HS-27A (cell line): ENCODE measurements around the gene UAP1L1.
"Not testable (repeated sequence)": the region's sequence is repeated elsewhere in the genome, so short reads cannot be mapped to it uniquely, and the experiment has no call there.

Experiments
- DNase-seq: peaks from one replicate; pipeline ENCODE4 v3.0.0-alpha.2; 2012; ENCODE audit warnings: low read depth, missing footprints

UAP1L1 gene, protein sequence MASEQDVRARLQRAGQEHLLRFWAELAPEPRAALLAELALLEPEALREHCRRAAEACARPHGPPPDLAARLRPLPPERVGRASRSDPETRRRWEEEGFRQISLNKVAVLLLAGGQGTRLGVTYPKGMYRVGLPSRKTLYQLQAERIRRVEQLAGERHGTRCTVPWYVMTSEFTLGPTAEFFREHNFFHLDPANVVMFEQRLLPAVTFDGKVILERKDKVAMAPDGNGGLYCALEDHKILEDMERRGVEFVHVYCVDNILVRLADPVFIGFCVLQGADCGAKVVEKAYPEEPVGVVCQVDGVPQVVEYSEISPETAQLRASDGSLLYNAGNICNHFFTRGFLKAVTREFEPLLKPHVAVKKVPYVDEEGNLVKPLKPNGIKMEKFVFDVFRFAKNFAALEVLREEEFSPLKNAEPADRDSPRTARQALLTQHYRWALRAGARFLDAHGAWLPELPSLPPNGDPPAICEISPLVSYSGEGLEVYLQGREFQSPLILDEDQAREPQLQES

GRCh38 chr9:137077010-137077747 is at the start of gene UAP1L1:
TSS of gene UAP1L1 (plus strand) at chr9:137077517. CDS start at chr9:137077533, 16 bp downstream.
- DNase-seq, result no peak

GRCh38 chr9:137028263-137029057 is 48.9 kb upstream of the UAP1L1 start:
- DNase-seq, result no peak

GRCh38 chr9:137029058-137029936 is 48.0 kb upstream of the UAP1L1 start:
- no peak for DNase-seq

GRCh38 chr9:137030006-137030405 is 47.3 kb upstream of the UAP1L1 start:
- no peak for DNase-seq

- no peak for DNase-seq
These were observed 46.5 kb upstream of the UAP1L1 start for GRCh38 chr9:137030538-137031527.

- DNase-seq, result no peak
These were observed 45.2 kb upstream of the UAP1L1 start, which contains the start of gene FUT7 for GRCh38 chr9:137031904-137032640. TSS of gene FUT7 (minus strand) at chr9:137032088. CDS start at chr9:137031991, 97 bp downstream.

- no peak for DNase-seq
These were observed 44.5 kb upstream of the UAP1L1 start for GRCh38 chr9:137032858-137033257.

DNA sequence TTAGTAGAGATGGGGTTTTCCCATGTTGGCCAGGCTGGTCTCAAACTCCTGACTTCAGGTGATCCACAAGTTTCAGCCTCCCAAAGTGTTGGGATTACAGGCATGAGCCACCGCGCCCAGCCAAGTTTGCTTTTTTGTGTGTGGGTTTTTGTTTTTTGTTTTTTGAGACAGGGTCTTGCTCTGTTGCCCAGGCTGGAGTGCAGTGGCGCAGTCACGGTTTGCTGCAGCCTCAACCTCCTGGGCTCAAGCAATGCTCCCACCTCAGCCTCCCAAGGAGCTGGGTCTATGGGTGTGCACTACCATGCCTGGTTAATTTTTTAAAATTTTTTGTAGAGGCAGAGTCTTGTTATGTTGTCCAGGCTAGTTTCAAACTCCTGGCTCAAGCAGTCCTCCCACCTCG is 43.8 kb upstream of the UAP1L1 start:
- not testable (repeated sequence) for DNase-seq

DNA sequence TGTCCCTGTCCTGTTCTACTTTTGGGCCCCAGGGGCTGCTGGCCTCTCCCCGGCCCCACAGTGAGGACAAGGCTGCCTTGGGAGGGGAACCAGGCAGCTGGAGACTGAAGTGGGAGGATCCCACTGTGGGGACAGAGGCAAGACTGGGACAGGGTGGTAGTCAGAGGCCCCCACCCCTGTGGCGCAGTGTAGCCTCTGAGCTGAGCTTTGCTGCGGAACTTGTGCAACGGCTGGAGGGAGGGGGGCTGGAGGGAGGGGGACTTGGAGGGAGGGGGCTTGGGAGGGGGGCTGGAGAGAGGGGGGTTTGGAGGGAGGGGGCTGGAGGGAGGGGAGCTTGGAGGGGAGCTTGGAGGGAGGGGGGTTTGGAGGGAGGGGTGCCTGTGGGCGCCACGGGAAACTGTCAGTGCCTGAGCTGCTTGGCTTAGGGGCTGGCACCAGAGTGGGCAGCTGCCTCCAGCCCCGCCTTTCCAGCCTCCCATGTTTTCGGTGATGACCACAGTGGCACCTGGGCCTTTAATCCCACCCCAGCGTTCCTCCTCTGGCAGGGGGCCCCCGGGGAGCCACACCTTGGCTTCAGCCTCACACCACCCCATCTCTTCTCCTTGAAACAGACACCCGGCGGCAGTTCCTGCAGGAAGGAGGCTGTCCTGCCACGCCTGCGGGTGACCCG is 43.1 kb upstream of the UAP1L1 start:
- no peak for DNase-seq

DNA sequence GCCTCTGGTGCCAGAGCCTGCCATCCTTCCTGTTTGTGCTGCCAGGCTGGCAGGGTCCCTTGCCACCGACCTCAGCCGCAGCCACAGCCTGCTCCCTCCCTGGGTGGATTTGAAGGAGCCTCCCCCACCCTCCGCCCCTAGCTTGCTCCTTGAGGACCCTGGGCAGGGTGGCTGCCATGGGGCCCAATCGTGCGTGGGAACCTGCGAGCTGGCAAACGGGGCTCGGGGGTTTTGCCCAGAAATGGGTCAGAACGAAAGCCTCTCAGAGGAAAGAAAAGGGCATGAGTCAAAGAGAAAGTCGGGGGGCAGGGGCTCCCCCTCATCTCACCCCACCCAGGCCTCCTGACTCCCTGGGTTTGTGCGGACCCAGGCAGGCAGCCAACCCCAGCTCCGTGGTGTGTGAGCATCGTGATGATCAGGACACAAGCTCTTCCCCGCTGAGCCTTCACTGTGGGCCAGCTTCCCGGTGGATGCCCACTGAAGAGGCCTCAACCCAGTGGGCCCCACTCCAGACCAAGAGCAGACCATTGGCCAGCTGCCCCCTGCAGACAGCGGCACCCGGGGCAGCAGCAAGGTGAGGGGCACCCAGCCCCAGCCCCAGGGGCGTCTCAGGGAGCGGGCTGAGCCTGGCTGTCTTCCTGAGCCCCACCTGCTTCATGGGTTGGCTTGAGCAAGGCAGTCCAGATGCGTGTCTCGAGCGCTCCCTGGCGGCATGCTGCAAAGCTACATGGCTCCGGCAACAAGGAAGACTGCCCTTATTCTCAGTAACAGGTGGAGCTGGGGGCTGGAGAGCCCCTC is 42.4 kb upstream of the UAP1L1 start:
- no peak for DNase-seq

DNA sequence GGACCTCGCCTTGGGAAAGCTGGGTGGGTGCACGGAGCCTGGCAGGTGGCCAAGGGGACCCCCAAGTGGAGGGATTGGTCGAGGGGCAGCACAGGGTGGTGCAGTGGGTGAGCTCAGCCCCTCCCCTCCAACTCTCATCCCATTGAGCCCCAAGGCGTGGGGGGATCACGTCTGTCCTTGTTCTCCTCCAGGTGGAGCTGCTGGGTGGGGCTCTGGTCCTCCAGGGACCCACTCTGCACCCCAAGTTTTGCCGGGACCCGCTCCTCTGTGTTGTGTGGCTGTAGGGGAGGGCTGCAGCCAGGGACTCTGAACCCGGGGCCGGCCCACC is 41.8 kb upstream of the UAP1L1 start:
- no peak for DNase-seq

- no peak for DNase-seq
These were observed 41.4 kb upstream of the UAP1L1 start for GRCh38 chr9:137035937-137036336.

DNA sequence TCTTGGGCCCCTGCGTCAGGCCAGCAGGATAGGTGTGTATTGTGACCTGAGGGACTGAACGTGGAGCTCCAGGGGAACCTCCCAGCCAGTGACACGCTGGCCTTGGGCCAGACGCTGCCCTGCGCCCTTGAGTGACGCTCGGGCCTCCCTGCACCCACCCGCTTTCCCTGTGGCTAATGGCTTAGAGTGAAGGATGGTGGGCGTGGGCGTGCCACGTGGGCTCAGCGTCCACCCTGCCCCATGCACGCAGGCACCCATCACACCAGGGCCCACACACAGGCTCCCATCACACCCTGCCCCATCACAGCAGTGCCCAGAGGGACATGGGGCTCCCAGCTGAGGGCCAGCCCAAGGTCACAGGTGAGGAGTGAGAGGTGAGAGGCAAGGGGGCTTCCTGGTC is 40.3 kb upstream of the UAP1L1 start:
- no peak for DNase-seq

GRCh38 chr9:137037483-137037882 is 39.8 kb upstream of the UAP1L1 start:
- no peak for DNase-seq

DNA sequence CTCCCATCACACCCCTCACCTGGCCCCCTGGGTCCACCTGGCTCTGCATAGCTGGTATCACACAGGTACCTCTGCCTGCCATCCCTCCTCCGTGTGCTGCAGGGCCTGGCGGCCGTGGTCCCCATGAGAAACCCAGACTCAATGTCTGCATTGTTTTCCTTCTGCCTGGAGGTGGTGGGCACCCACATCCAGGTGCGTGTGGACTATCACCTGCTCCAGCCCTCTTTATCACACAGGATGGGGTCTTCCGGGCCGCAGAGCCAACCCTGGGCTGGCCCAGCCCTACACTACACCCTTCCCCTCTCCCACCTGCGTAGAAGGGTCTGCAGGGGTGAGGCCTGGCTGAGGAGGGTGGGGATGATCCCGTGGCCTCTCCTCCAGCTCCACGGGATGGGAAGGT is 38.4 kb upstream of the UAP1L1 start:
- DNase-seq, result no peak

DNA sequence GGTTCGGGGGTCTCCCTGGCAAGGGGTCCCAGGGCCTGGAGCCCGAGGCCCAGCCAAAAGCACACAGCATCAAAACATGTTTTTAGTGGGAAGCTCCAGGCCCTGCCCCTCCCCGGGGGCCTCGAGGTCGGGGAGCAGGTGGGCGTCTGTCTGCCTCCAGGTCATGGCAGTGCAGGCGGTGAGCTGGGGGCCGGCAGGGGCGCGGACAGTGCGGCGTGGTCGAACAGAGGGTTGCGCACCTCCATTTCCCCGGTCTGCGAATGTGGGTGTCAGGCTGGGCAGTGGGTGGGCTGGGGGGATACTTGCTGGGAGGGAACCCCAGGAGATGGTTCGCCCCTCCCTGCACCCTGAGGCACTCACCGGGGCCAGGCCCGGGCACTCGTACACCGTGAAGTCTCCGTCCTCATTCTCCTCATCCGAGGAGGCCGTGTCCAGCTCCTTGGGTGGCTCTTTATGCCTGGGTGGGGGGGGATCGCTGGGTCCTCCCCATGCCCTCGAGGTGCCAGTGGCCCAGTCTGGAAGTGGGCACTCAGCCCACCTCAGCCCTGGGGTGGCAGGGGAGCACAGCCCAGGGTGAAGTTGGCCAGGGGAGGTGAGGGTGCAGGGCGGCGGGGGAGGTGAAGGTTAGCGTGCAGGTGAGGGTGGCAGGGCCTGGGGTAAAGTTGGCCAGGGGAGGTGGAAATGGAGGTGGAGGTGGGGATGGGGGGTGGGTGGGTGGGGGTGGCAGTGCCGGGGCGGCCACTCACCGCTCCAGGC is 37.5 kb upstream of the UAP1L1 start:
- no peak for DNase-seq

DNA sequence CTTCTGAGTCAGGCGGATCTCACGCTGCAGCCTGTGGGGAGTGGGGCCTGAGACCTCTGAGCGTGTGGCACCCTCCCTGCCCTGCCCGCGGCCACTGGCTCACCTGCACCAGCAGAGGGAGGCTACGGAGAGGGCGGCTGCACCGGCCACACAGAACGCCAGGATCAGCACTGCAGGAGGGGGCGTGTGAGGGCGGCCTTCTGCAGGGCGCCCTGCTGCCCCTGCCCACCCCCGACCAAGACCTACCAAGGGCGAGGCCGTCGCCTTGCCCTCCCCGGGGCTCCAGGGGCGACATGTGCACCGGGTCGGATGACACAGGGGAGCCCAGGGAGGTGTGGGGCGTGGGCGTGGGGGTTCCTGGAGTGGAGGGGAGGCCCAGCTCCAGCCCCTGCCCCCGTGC is 36.7 kb upstream of the UAP1L1 start:
- DNase-seq, result no peak
